ENCODE data around the gene CRLF2.

GRCh38 chrX:1202251-1202650, 10.2 kb downstream of the CRLF2 start:
- TF ChIP-seq, protein P1, sequence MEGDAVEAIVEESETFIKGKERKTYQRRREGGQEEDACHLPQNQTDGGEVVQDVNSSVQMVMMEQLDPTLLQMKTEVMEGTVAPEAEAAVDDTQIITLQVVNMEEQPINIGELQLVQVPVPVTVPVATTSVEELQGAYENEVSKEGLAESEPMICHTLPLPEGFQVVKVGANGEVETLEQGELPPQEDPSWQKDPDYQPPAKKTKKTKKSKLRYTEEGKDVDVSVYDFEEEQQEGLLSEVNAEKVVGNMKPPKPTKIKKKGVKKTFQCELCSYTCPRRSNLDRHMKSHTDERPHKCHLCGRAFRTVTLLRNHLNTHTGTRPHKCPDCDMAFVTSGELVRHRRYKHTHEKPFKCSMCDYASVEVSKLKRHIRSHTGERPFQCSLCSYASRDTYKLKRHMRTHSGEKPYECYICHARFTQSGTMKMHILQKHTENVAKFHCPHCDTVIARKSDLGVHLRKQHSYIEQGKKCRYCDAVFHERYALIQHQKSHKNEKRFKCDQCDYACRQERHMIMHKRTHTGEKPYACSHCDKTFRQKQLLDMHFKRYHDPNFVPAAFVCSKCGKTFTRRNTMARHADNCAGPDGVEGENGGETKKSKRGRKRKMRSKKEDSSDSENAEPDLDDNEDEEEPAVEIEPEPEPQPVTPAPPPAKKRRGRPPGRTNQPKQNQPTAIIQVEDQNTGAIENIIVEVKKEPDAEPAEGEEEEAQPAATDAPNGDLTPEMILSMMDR (IDR thresholded peaks at IDR 0.05; ENCODE audit: low read depth, low read length, missing input control), result no peak
- TF ChIP-seq SP1 (IDR thresholded peaks at IDR 0.05), result no peak
- no peak for TF ChIP-seq MAX (IDR thresholded peaks at IDR 0.05)
- TF ChIP-seq, protein P2, sequence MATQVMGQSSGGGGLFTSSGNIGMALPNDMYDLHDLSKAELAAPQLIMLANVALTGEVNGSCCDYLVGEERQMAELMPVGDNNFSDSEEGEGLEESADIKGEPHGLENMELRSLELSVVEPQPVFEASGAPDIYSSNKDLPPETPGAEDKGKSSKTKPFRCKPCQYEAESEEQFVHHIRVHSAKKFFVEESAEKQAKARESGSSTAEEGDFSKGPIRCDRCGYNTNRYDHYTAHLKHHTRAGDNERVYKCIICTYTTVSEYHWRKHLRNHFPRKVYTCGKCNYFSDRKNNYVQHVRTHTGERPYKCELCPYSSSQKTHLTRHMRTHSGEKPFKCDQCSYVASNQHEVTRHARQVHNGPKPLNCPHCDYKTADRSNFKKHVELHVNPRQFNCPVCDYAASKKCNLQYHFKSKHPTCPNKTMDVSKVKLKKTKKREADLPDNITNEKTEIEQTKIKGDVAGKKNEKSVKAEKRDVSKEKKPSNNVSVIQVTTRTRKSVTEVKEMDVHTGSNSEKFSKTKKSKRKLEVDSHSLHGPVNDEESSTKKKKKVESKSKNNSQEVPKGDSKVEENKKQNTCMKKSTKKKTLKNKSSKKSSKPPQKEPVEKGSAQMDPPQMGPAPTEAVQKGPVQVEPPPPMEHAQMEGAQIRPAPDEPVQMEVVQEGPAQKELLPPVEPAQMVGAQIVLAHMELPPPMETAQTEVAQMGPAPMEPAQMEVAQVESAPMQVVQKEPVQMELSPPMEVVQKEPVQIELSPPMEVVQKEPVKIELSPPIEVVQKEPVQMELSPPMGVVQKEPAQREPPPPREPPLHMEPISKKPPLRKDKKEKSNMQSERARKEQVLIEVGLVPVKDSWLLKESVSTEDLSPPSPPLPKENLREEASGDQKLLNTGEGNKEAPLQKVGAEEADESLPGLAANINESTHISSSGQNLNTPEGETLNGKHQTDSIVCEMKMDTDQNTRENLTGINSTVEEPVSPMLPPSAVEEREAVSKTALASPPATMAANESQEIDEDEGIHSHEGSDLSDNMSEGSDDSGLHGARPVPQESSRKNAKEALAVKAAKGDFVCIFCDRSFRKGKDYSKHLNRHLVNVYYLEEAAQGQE (IDR thresholded peaks at IDR 0.05), result no peak
- TF ChIP-seq JUND (IDR thresholded peaks at IDR 0.05), result no peak
- no peak for TF ChIP-seq FOXA2 (IDR thresholded peaks at IDR 0.05)
- TF ChIP-seq RAD21 (IDR thresholded peaks at IDR 0.05), result no peak
